ENCODE data around the gene HTR3B. TPM values are rescaled to one million over a fixed set of nuclear protein-coding genes. Genes with fewer than 3 reads are reported as not detected.

HTR3B gene
- total RNA-seq, 4 donors from 2014 or later, result not detected

- H3K4me3 ChIP-seq, result no peak overlapping the region
- intact Hi-C loops (cut with DNase I; ENCODE audit: low total_unique reads), result no loop called here
Measured at GRCh38 chr11:113871336-113871735, 33.3 kb upstream of the HTR3B start.

DNA sequence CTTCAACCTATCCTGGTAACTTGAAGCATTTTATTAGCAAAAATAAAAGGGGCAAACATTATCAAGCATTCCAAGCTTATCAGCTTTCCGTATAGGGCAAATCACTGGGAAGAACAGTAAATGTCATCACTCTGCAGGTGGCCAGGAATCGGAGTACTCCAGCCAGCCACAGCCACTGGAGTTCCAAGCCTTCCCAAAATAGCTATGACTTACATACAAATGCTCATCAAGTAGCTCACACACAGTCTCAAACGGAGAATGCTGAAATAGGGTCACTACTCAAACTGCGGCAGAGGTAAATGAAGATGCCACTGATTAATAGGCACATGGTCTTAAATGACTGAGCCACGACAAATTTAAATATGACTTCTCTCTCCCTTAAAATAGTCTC, 31.4 kb upstream of the HTR3B start:
- TF ChIP-seq, protein P1, sequence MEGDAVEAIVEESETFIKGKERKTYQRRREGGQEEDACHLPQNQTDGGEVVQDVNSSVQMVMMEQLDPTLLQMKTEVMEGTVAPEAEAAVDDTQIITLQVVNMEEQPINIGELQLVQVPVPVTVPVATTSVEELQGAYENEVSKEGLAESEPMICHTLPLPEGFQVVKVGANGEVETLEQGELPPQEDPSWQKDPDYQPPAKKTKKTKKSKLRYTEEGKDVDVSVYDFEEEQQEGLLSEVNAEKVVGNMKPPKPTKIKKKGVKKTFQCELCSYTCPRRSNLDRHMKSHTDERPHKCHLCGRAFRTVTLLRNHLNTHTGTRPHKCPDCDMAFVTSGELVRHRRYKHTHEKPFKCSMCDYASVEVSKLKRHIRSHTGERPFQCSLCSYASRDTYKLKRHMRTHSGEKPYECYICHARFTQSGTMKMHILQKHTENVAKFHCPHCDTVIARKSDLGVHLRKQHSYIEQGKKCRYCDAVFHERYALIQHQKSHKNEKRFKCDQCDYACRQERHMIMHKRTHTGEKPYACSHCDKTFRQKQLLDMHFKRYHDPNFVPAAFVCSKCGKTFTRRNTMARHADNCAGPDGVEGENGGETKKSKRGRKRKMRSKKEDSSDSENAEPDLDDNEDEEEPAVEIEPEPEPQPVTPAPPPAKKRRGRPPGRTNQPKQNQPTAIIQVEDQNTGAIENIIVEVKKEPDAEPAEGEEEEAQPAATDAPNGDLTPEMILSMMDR (IDR thresholded peaks at IDR 0.05 in 4 of 5, conservative IDR thresholded peaks at IDR 0.05 in 1 of 5), result no peak
- peak; percentile 75 to 86 for TF ChIP-seq POLR2A (IDR thresholded peaks at IDR 0.05)
- peak; percentile 72 to 85 for DNase-seq
- intact Hi-C loops (cut with DNase I; ENCODE audit: low total_unique reads) (no loop called here), in situ Hi-C loops (cut with MboI; ENCODE audit: low sequenced_read_pairs in 4 of 4) (no loop called here)
- Histone ChIP-seq H3K4me3 (peak overlapping the region; percentile 71 to 85 (median 78)), H3K36me3 (peaks cover 0 to 7% of the 10 kb centered on the region in 2 donors), H3K4me1 (peaks cover 49 to 60% of the 10 kb centered on the region in 2 donors), H3K27ac (peak overlapping the region; percentile 86 to 93 (median 92)), H3K27me3 (no peaks in the 10 kb centered on the region), H3K9me3 (no peaks in the 10 kb centered on the region)
- peak; percentile 84 to 86 for ATAC-seq

More at GRCh38 chr11:113871336-113871735, 33.3 kb upstream of the HTR3B start:
- Histone ChIP-seq H3K4me1 (peaks cover 65 to 70% of the 10 kb centered on the region in 2 donors), H3K27me3 (no peaks in the 10 kb centered on the region), H3K27ac (peak overlapping the region; percentile 86 to 93 (median 92)), H3K36me3 (peaks cover 0 to 12% of the 10 kb centered on the region in 2 donors), H3K9me3 (no peaks in the 10 kb centered on the region)
- in situ Hi-C loops (cut with MboI; ENCODE audit: low sequenced_read_pairs in 4 of 4), result no loop called here
- TF ChIP-seq, protein P1 (IDR thresholded peaks at IDR 0.05 in 4 of 5, conservative IDR thresholded peaks at IDR 0.05 in 1 of 5), result no peak
- TF ChIP-seq POLR2A (IDR thresholded peaks at IDR 0.05), result no peak
- DNase-seq, result no peak
- ATAC-seq, result no peak

- H3K36me3 ChIP-seq, result peaks cover 0 to 5% of the 10 kb centered on the region in 2 donors
- TF ChIP-seq, protein P1 (IDR thresholded peaks at IDR 0.05 in 4 of 5, conservative IDR thresholded peaks at IDR 0.05 in 1 of 5), result no peak
- no peak for TF ChIP-seq POLR2A (IDR thresholded peaks at IDR 0.05)
- no peaks in the 10 kb centered on the region for H3K9me3 ChIP-seq
- H3K27me3 ChIP-seq, result no peaks in the 10 kb centered on the region
- H3K4me3 ChIP-seq, result peak overlapping the region; percentile 71 to 85 (median 78)
- intact Hi-C loops (cut with DNase I; ENCODE audit: low total_unique reads) (no loop called here), in situ Hi-C loops (cut with MboI; ENCODE audit: low sequenced_read_pairs in 4 of 4) (no loop called here)
- peak overlapping the region; percentile 86 to 93 (median 92) for H3K27ac ChIP-seq
- ATAC-seq, result no peak
- no peak for DNase-seq
- H3K4me1 ChIP-seq, result peaks cover 48 to 52% of the 10 kb centered on the region in 2 donors
Measured at GRCh38 chr11:113874096-113874495, 30.5 kb upstream of the HTR3B start.

- ATAC-seq (peak; percentile 5 to 10), DNase-seq (peak in 1 of 2 donors; percentile 14)
- H3K4me1 ChIP-seq, result peaks cover 46 to 47% of the 10 kb centered on the region in 2 donors
- no peaks in the 10 kb centered on the region for H3K9me3 ChIP-seq
- H3K27me3 ChIP-seq, result no peaks in the 10 kb centered on the region
- H3K4me3 ChIP-seq, result peak overlapping the region; percentile 71 to 85 (median 78)
- intact Hi-C loops (cut with DNase I; ENCODE audit: low total_unique reads), result loop anchor here (5.0 kb wide), 1 partner anchor 528 kb away; the partner anchor contains the start of genes C11orf71 and RBM7
- H3K36me3 ChIP-seq, result no peaks in the 10 kb centered on the region
- H3K27ac ChIP-seq, result peak overlapping the region; percentile 86 to 93 (median 92)
- TF ChIP-seq, protein P1 (IDR thresholded peaks at IDR 0.05 in 4 of 5, conservative IDR thresholded peaks at IDR 0.05 in 1 of 5), result no peak
- TF ChIP-seq POLR2A (IDR thresholded peaks at IDR 0.05), result no peak
- in situ Hi-C loops (cut with MboI; ENCODE audit: low sequenced_read_pairs in 4 of 4), result loop anchor here in 3 of 4 donors (25.0 kb wide), 2 partner anchors 388 to 413 kb away; partner anchors contain the start of gene NNMT (in 2 of the 3)
Measured at GRCh38 chr11:113874581-113875233, 29.9 kb upstream of the HTR3B start.

Data from gastrocnemius medialis (tissue), 4 donors.